Measurements from ENCODE around the gene EVA1C. TPM values are rescaled to one million over a fixed set of nuclear protein-coding genes. Genes with fewer than 3 reads are reported as not detected.

Gene EVA1C
- total RNA-seq, 4 donors from 2014 or later = 57.4 to 108 (median 66.7) TPM

DNA sequence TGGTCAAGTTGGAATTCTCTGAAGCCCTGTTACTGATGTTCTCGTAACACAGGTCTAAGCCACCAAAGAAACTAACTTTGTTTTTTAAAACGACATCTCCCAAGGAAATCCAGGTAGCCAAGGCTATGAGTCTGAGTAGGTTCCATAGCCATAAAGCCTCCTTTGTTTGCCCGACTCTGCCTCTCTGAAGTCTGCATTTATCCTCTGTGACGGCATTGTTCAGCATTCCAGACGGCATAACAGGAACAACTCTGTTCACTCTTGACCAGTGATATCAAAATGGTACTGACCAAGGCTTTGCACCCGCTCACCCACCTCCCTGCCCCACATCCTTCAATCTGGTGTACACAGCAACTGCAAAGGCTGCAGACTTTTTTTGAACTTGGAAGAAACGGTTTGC is 34.5 kb upstream of the EVA1C start:
- 74 to 85% methylated on average over 7 of the region's 7 CpGs for WGBS, 2 donors
- no peak for DNase-seq (ENCODE audit: low spot score in 2 of 2)
- intact Hi-C loops (cut with DNase I; ENCODE audit: low total_unique reads) = no loop called here
- no peak for TF ChIP-seq CTCF (IDR thresholded peaks at IDR 0.05)
- no peak for TF ChIP-seq POLR2A (IDR thresholded peaks at IDR 0.05)
- H3K4me3 ChIP-seq (ENCODE audit: low read depth, poor library complexity, severe bottlenecking) = no peak overlapping the region

DNA sequence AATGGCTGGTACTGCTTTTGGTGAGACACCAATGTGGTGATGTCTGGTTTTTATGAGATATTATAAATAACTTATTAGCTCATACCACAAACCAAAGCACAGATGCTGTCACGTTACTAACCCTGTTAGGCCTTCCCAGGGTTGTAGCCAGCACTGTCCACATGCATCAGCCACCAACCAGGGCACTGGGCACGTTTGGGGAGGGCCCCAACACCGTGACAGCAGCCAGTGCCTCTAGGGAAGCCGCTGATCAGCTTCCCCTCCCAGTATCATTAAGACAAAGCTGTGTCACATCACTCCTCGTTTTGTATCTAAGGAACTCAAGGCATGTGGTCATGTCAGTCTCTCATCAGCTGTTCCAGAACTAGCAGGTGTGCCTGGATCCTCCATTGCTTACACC is 33.5 kb upstream of the EVA1C start:
- H3K4me3 ChIP-seq (ENCODE audit: low read depth, poor library complexity, severe bottlenecking) = no peak overlapping the region
- TF ChIP-seq CTCF (IDR thresholded peaks at IDR 0.05) (no peak), POLR2A (IDR thresholded peaks at IDR 0.05) (no peak)
- 67% methylated on average over 5 of the region's 5 CpGs for WGBS, 2 donors
- no peak for DNase-seq (ENCODE audit: low spot score in 2 of 2)
- intact Hi-C loops (cut with DNase I; ENCODE audit: low total_unique reads) = no loop called here

- 78 to 80% methylated on average over 4 of the region's 4 CpGs for WGBS, 2 donors
- intact Hi-C loops (cut with DNase I; ENCODE audit: low total_unique reads) = loop anchor here (10.0 kb wide), 1 partner anchor 214 kb away; no protein-coding TSS in a partner anchor
- DNase-seq (ENCODE audit: low spot score in 2 of 2) = no peak
- no peak for TF ChIP-seq CTCF (IDR thresholded peaks at IDR 0.05)
- TF ChIP-seq POLR2A (IDR thresholded peaks at IDR 0.05) = no peak
- no peak overlapping the region for H3K4me3 ChIP-seq (ENCODE audit: low read depth, poor library complexity, severe bottlenecking)
These were observed 31.6 kb upstream of the EVA1C start for GRCh38 chr21:32380940-32381339.

GRCh38 chr21:32381571-32381970 is 30.9 kb upstream of the EVA1C start:
- intact Hi-C loops (cut with DNase I; ENCODE audit: low total_unique reads) = loop anchor here (10.0 kb wide), 1 partner anchor 213 kb away; no protein-coding TSS in a partner anchor
- 83 to 86% methylated on average over 6 of the region's 6 CpGs for WGBS, 2 donors
- TF ChIP-seq CTCF (IDR thresholded peaks at IDR 0.05) (no peak), POLR2A (IDR thresholded peaks at IDR 0.05) (no peak)
- H3K4me3 ChIP-seq (ENCODE audit: low read depth, poor library complexity, severe bottlenecking) = no peak overlapping the region
- DNase-seq (ENCODE audit: low spot score in 2 of 2) = no peak

- no peak overlapping the region for H3K4me3 ChIP-seq (ENCODE audit: low read depth, poor library complexity, severe bottlenecking)
- intact Hi-C loops (cut with DNase I; ENCODE audit: low total_unique reads) = loop anchor here (10.0 kb wide), 1 partner anchor 213 kb away; no protein-coding TSS in a partner anchor
- DNase-seq (ENCODE audit: low spot score in 2 of 2) = no peak
- no peak for TF ChIP-seq CTCF (IDR thresholded peaks at IDR 0.05)
- no peak for TF ChIP-seq POLR2A (IDR thresholded peaks at IDR 0.05)
- WGBS, 2 donors = 63 to 75% methylated on average over 10 of the region's 10 CpGs
These were observed 30.3 kb upstream of the EVA1C start for GRCh38 chr21:32382108-32382644.

GRCh38 chr21:32383812-32384211 is 28.7 kb upstream of the EVA1C start:
- intact Hi-C loops (cut with DNase I; ENCODE audit: low total_unique reads) = loop anchor here (10.0 kb wide), 1 partner anchor 211 kb away; no protein-coding TSS in a partner anchor
- 88 to 92% methylated on average over 6 of the region's 6 CpGs for WGBS, 2 donors
- no peak for DNase-seq (ENCODE audit: low spot score in 2 of 2)
- TF ChIP-seq CTCF (IDR thresholded peaks at IDR 0.05) = no peak
- no peak for TF ChIP-seq POLR2A (IDR thresholded peaks at IDR 0.05)
- H3K4me3 ChIP-seq (ENCODE audit: low read depth, poor library complexity, severe bottlenecking) = no peak overlapping the region

Data from lower leg skin (tissue), 4 donors.